ENCODE results near the gene PNMA5.

DNA sequence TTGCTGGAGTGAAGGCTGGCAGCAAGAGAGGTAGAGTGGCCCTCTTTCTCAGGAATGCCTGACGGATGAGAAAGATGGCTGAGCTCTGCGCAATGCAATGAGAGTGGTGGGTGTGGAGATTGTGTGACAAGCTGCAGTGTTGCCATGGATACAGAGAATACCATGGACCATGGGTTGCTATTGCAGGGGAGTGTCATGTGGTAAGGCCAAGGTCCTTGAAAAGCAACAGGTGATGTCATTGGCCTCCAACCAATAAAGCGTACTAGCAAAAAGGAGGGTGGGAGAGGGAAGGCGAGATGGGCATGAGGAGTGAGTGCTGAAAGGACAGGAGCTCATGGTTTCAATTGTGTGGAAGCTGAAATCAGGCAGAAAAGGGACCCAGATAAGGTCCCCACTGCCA, 1.8 kb downstream of the PNMA5 start:
- TF ChIP-seq POLR2AphosphoS5 (IDR thresholded peaks at IDR 0.05; ENCODE audit: insufficient read depth, low read depth, low read length): no peak
- TF ChIP-seq, protein P1, sequence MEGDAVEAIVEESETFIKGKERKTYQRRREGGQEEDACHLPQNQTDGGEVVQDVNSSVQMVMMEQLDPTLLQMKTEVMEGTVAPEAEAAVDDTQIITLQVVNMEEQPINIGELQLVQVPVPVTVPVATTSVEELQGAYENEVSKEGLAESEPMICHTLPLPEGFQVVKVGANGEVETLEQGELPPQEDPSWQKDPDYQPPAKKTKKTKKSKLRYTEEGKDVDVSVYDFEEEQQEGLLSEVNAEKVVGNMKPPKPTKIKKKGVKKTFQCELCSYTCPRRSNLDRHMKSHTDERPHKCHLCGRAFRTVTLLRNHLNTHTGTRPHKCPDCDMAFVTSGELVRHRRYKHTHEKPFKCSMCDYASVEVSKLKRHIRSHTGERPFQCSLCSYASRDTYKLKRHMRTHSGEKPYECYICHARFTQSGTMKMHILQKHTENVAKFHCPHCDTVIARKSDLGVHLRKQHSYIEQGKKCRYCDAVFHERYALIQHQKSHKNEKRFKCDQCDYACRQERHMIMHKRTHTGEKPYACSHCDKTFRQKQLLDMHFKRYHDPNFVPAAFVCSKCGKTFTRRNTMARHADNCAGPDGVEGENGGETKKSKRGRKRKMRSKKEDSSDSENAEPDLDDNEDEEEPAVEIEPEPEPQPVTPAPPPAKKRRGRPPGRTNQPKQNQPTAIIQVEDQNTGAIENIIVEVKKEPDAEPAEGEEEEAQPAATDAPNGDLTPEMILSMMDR (IDR thresholded peaks at IDR 0.05; ENCODE audit: extremely low read depth in 1 of 2, insufficient read depth in 1 of 2, low read depth in 1 of 2, low read length in 2 of 2): no peak
- no peak for TF ChIP-seq POLR2A (IDR thresholded peaks at IDR 0.05; ENCODE audit: low read depth, low read length)

Measured in endothelial cell of umbilical vein (primary cell).